K562 (cell line): ENCODE data around the gene CTF1. TPM values are rescaled to one million over a fixed set of nuclear protein-coding genes. Genes with fewer than 3 reads are reported as not detected.

Source experiments
- ESRRA ChIP-seq: fragments of 450-650 bp; IDR thresholded peaks from 2 replicates; pipeline ENCODE4 v1.6.1; 2014; ENCODE audit warnings: low read depth, mild to moderate bottlenecking, moderate library complexity, borderline replicate concordance
- ETS2 ChIP-seq: IDR thresholded peaks from 2 replicates; pipeline ENCODE4 v1.6.1; 2016; ENCODE audit warnings: borderline replicate concordance, missing genetic modification characterization, mild to moderate bottlenecking, moderate library complexity, missing compliant biosample characterization; ENCODE audit not compliant: poor library complexity, severe bottlenecking
- FOSL1 ChIP-seq: fragments of 200-800 bp; sonication (Bioruptor generic); conservative IDR thresholded peaks from 2 replicates; pipeline ENCODE4 v1.6.1; 2016; ENCODE audit warnings: missing genetic modification characterization, missing compliant biosample characterization
- FOXJ2 ChIP-seq: fragments of 200-800 bp; sonication (Bioruptor generic); IDR thresholded peaks from 2 replicates; pipeline ENCODE4 v1.6.1; 2016; ENCODE audit warnings: missing genetic modification characterization, missing compliant biosample characterization
- GABPA ChIP-seq: fragments of 200-800 bp; sonication (Bioruptor generic); conservative IDR thresholded peaks from 2 replicates; pipeline ENCODE4 v1.6.1; 2016; ENCODE audit warnings: low read depth, missing genetic modification characterization, missing compliant biosample characterization
- MLLT1 ChIP-seq, 2 experiments: fragments of 450-650 bp; IDR thresholded peaks; 2 replicates each; pipeline ENCODE4 v1.6.1; 2016
- NFRKB ChIP-seq: fragments of 450-650 bp; IDR thresholded peaks from 2 replicates; pipeline ENCODE4 v1.6.1; 2016; ENCODE audit warnings: low read depth
- NONO ChIP-seq, 2 experiments: fragments of 200-400 bp in 1 of 2; fragments of 450-650 bp in 1 of 2; formaldehyde crosslinking in 1 of 2; IDR thresholded peaks; 2 replicates each; pipeline ENCODE4 v1.6.1; 2017; ENCODE audit warnings: low read depth in 2 of 2, mild to moderate bottlenecking in 2 of 2, moderate library complexity in 2 of 2, low read length in 1 of 2
- PREB ChIP-seq: sonication (generic); formaldehyde crosslinking; IDR thresholded peaks from 2 replicates; pipeline ENCODE4 v1.8.1; 2023; ENCODE audit warnings: mild to moderate bottlenecking, missing genetic modification reagents
- SFPQ ChIP-seq: fragments of 200-400 bp; formaldehyde crosslinking; IDR thresholded peaks from 2 replicates; pipeline ENCODE4 v1.6.1; 2017; ENCODE audit warnings: mild to moderate bottlenecking, low read depth, low read length, moderate library complexity
- SMAD2 ChIP-seq: fragments of 150-350 bp; IDR thresholded peaks from 2 replicates; pipeline ENCODE4 v1.6.1; 2014; ENCODE audit warnings: low read depth, mild to moderate bottlenecking, low read length
- TFAM ChIP-seq: fragments of 250-450 bp; sonication (Bioruptor Pico); conservative IDR thresholded peaks from 2 replicates; pipeline ENCODE4 v1.5.0; 2021; ENCODE audit warnings: mild to moderate bottlenecking, moderate library complexity
- ZNF609 ChIP-seq: sonication (generic); formaldehyde crosslinking; IDR thresholded peaks from 2 replicates; pipeline ENCODE4 v1.8.1; 2023; ENCODE audit warnings: missing genetic modification reagents, mild to moderate bottlenecking, borderline replicate concordance
- polyA plus RNA-seq, 8 experiments: library from polyadenylated mRNA; depleted of rRNA in 4 of 8; stranded (reverse) in 5 of 8; unstranded in 3 of 8; fragments of >200 nt; fragmentation: Nextera tagmentation in 2 of 8; fragmentation: Illumina TruSeq in 1 of 8; extraction: Ambion mirVana in 2 of 8; extraction: Trizol in 1 of 8; gene quantifications; 2 replicates each; pipeline versions ENCODE4 v1.2.1 to v1.2.3, GENCODE V29; 2011 to 2014; ENCODE audit warnings: inconsistent platforms in 1 of 8, missing spikeins in 1 of 8
- total RNA-seq, 7 experiments: library from RNA; depleted of rRNA in 6 of 7; stranded (reverse); fragments of >200 nt in 6 of 7; fragmentation: Illumina TruSeq in 2 of 7; extraction: Trizol in 2 of 7; gene quantifications; 2 replicates each; pipeline versions ENCODE4 v1.2.1 to v1.2.3, GENCODE V29; 2011 to 2021; ENCODE audit warnings: low replicate concordance in 1 of 7

The CTF1 gene
- total and polyA plus RNA-seq, 9 of the 15 experiments (the other 6 are each of a cell fraction or from before 2014, with no cell fraction given): 0.24 to 2.5 (median 0.44) TPM

- TF ChIP-seq SFPQ (no peak), TFAM (no peak), NFRKB (peak; percentile 53; the same call in 1 of the 2 replicates), FOSL1 (peak; percentile 38), SMAD2 (no peak), ZNF609 (CRISPR knock-in tag) (no peak), PREB (no peak), ESRRA (no peak), MLLT1 (IDR thresholded peaks at IDR 0.05) (no peak; a peak in 1 of 4 replicates), FOXJ2 (tag) (no peak), GABPA (tag) (0 out of 2 replicates have a peak, but pooled peaks have one; percentile 41), ETS2 (tag) (no peak), NONO (IDR thresholded peaks at IDR 0.05; ENCODE audit: low read depth in 2 of 2, low read length in 1 of 2) (peak; percentile 46 to 92)
Observed at GRCh38 chr16:30902029-30902972, 5.9 kb downstream of the CTF1 start (continued).
